HepG2 (cell line): ENCODE data around the gene MTHFD1L. TPM values are rescaled to one million over a fixed set of nuclear protein-coding genes. Genes with fewer than 3 reads are reported as not detected.

Source experiments
- ATAC-seq: fragments of 200-7000 bp; cut with Tn5 transposase; 3 replicates; pipeline ENCODE4 v1.9.1; 2020; ENCODE audit warnings: mild to moderate bottlenecking, moderate library complexity
- BruUV-seq: library from RNA; stranded (reverse); fragments of 400-500 nt; replicated peaks from 2 replicates; lab custom pipeline; 2021; lab: Mats Ljungman, UMichigan
- CTCF ChIA-PET: fragments of 300-600 bp; formaldehyde crosslinking; extraction: SDS; loops from one replicate; lab custom pipeline; 2021; ENCODE audit warnings: low total read pairs, inconsistent platforms, low intra/inter-chr PET ratio; lab: Yijun Ruan, JAX
- POLR2A ChIA-PET: fragments of 350-600 bp; sonication (Branson Sonifier 250); formaldehyde crosslinking; loops from one replicate; lab custom pipeline; 2020; ENCODE audit warnings: antibody characterized with exemption, inconsistent platforms; lab: Yijun Ruan, JAX
- DNase-seq: peaks from one replicate; pipeline ENCODE4 v3.0.0-alpha.2; 2015; ENCODE audit warnings: low spot score
- FAIRE-seq: peaks from 3 replicates; lab custom pipeline; 2011; peaks lifted over from hg19 to GRCh38; lab: Jason Lieb, UNC
- H2AFZ ChIP-seq: one replicate; pipeline ENCODE4 v1.6.1; 2011; ENCODE audit warnings: low read length, inconsistent platforms
- H3K27ac ChIP-seq: fragments of 300-600 bp; 3 replicates; pipeline ENCODE4 v1.8.0; 2011; ENCODE audit warnings: mixed run types, mild to moderate bottlenecking, mixed read lengths, low read length, inconsistent platforms; ENCODE audit not compliant: insufficient read depth; ENCODE audit errors: extremely low read length
- H3K27me3 ChIP-seq, 2 experiments: fragments of 200-600 bp in 1 of 2; 2 replicates in 1 of 2; 3 replicates in 1 of 2; pipeline versions ENCODE4 v1.6.0 to v1.8.0; 2011; ENCODE audit warnings: low read length in 2 of 2, mild to moderate bottlenecking in 2 of 2, moderate library complexity in 2 of 2, inconsistent platforms in 1 of 2; ENCODE audit not compliant: insufficient read depth in 2 of 2, control insufficient read depth in 1 of 2
- H3K36me3 ChIP-seq, 2 experiments: fragments of 200-600 bp in 1 of 2; replicated peaks in 1 of 2; 2 replicates in 1 of 2; 3 replicates in 1 of 2; pipeline versions ENCODE4 v1.5.1 to v1.8.0; 2011; ENCODE audit warnings: low read length in 2 of 2, inconsistent platforms in 1 of 2; ENCODE audit not compliant: insufficient read depth in 2 of 2, control insufficient read depth in 1 of 2
- H3K4me1 ChIP-seq: 2 replicates; pipeline ENCODE4 v1.5.1; 2012; ENCODE audit warnings: low read length, inconsistent platforms; ENCODE audit not compliant: insufficient read depth
- H3K4me2 ChIP-seq: 2 replicates; pipeline ENCODE4 v1.6.0; 2011; ENCODE audit warnings: low read depth, low read length, inconsistent platforms
- H3K4me3 ChIP-seq, 3 experiments: fragments of 200-600 bp in 1 of 3; sonication (generic), shearing (Covaris generic) in 1 of 3; replicated peaks in 1 of 3; 2 replicates each; pipeline ENCODE4 v1.5.1; 2011 to 2016; ENCODE audit warnings: low read length in 3 of 3, inconsistent platforms in 2 of 3, low read depth in 2 of 3, mild to moderate bottlenecking in 2 of 3, control low read depth in 1 of 3, mixed read lengths in 1 of 3; ENCODE audit not compliant: insufficient read depth in 1 of 3
- H3K79me2 ChIP-seq: one replicate; pipeline ENCODE4 v1.6.1; 2011; ENCODE audit warnings: low read length, inconsistent platforms; ENCODE audit not compliant: insufficient read depth
- H3K9ac ChIP-seq: 2 replicates; pipeline ENCODE4 v1.6.0; 2011; ENCODE audit warnings: mild to moderate bottlenecking, low read depth, low read length, inconsistent platforms; ENCODE audit not compliant: insufficient read depth
- H3K9me3 ChIP-seq: 2 replicates; pipeline ENCODE4 v1.5.1; 2012; ENCODE audit warnings: mild to moderate bottlenecking, low read length
- H4K20me1 ChIP-seq: 2 replicates; pipeline ENCODE4 v1.6.0; 2011; ENCODE audit warnings: inconsistent platforms, mild to moderate bottlenecking, low read length, moderate library complexity; ENCODE audit not compliant: insufficient read depth
- CAMTA2 ChIP-seq: sonication (generic); formaldehyde crosslinking; IDR thresholded peaks from 2 replicates; pipeline ENCODE4 v1.4.0; 2020; ENCODE audit warnings: mild to moderate bottlenecking, missing genetic modification reagents, borderline replicate concordance
- RXRA ChIP-seq: sonication (generic); formaldehyde crosslinking; IDR thresholded peaks from 2 replicates; pipeline ENCODE4 v1.5.1; 2020; ENCODE audit warnings: missing genetic modification reagents
- SMARCC2 ChIP-seq: fragments of 450-650 bp; IDR thresholded peaks from 2 replicates; pipeline ENCODE4 v1.6.1; 2017; ENCODE audit warnings: antibody characterized with exemption, mild to moderate bottlenecking
- TMF1 ChIP-seq: sonication (generic); formaldehyde crosslinking; IDR thresholded peaks from 2 replicates; pipeline ENCODE4 v1.8.1; 2022; ENCODE audit warnings: low read depth, missing genetic modification reagents
- ZIK1 ChIP-seq: sonication (generic); formaldehyde crosslinking; IDR thresholded peaks from 2 replicates; pipeline ENCODE4 v1.5.0; 2020; ENCODE audit warnings: mild to moderate bottlenecking, low read depth, missing genetic modification reagents, borderline replicate concordance
- ZNF644 ChIP-seq: IDR thresholded peaks from 2 replicates; pipeline ENCODE4 v1.6.1; 2016; ENCODE audit warnings: low read depth
- ZNF850 ChIP-seq: sonication (generic); formaldehyde crosslinking; conservative IDR thresholded peaks from 2 replicates; pipeline ENCODE4 v1.9.0; 2021; ENCODE audit warnings: mild to moderate bottlenecking, missing genetic modification reagents
- WGBS: methylation state at CpG from one replicate; pipeline ENCODE4 v1.1.6; 2017; ENCODE audit warnings: low lambda C conversion rate; 5-methylcytosine and 5-hydroxymethylcytosine counted together
- in situ Hi-C: cut with HindIII; loops from 2 replicates; pipeline ENCODE4 v1.10.0; 2017; ENCODE audit warnings: low pct_unique_long_range_greater_than_20kb; ENCODE audit not compliant: extremely low pct_ligation_motif_present
- intact Hi-C: fragments of 100-400 bp; cut with micrococcal nuclease; formaldehyde crosslinking; loops from one replicate; pipeline ENCODE4 v1.10.0; 2022; ENCODE audit not compliant: unreplicated experiment
- polyA plus RNA-seq, 8 experiments: library from polyadenylated mRNA; depleted of rRNA in 3 of 8; stranded (reverse) in 7 of 8; unstranded in 1 of 8; fragments of >200 nt; fragmentation: Illumina TruSeq in 4 of 8; extraction: Trizol in 4 of 8; gene quantifications; 2 replicates each; pipeline versions ENCODE4 v1.2.1 to v1.2.3, GENCODE V29; 2011 to 2016; ENCODE audit warnings: low read depth in 4 of 8, missing spikeins in 1 of 8, mixed read lengths in 1 of 8; ENCODE audit not compliant: insufficient read depth in 1 of 8
- total RNA-seq, 5 experiments: library from RNA; depleted of rRNA; stranded (reverse); fragments of >200 nt; fragmentation: Illumina TruSeq; extraction: Trizol; gene quantifications; 2 replicates each; pipeline ENCODE4 v1.2.3, GENCODE V29; 2016; ENCODE audit warnings: low read depth in 1 of 5
- TF ChIP-seq, protein P1 (sequence below): sonication (generic); formaldehyde crosslinking; IDR thresholded peaks from 2 replicates; pipeline ENCODE4 v1.8.0; 2022; ENCODE audit warnings: mild to moderate bottlenecking, missing genetic modification reagents, borderline replicate concordance
- TF ChIP-seq, protein P2 (sequence below): sonication (generic); formaldehyde crosslinking; IDR thresholded peaks from 2 replicates; pipeline ENCODE4 v1.4.0; 2020; ENCODE audit warnings: mild to moderate bottlenecking, missing genetic modification reagents, borderline replicate concordance

Gene MTHFD1L
- total and polyA plus RNA-seq, 2 of the 13 experiments (the other 11 are each of a cell fraction or from before 2014, with no cell fraction given) = 24.0 to 39.6 TPM

DNA sequence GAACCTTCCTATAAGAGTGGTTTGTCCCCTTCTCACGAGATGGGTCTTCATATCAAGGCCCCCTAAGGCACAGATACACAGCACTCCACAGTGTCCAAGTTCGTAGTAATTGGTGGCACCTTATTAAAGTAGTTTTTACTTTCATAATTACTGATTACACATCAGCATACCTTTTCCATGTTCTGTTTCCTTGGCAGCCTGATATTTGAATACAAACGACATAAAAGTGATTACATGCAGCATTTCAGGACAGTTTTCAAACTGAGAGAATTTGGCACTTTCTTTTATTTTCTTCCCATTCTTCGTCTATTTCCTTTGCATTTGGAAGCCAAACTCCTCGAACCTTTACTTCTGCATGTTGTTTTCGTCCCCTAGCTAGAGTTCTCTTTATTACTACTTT, 139.7 kb downstream of the MTHFD1L start:
- no peaks in the 10 kb centered on the region for H3K79me2 ChIP-seq
- H3K9me3 ChIP-seq = no peaks in the 10 kb centered on the region
- FAIRE-seq = no peak
- H3K36me3 ChIP-seq = peaks cover 3 to 14% of the 10 kb centered on the region in 2 experiments
- no peak overlapping the region for H3K9ac ChIP-seq
- no peak overlapping the region for H3K4me2 ChIP-seq
- no peak for ATAC-seq
- no peak overlapping the region for H3K4me3 ChIP-seq
- H2AFZ ChIP-seq = no peak overlapping the region
- no peak for DNase-seq
- H3K27ac ChIP-seq = no peak overlapping the region
- 96% methylated on average over 6 of the region's 6 CpGs for WGBS
- BruUV-seq = no TSS peak
- intact Hi-C loops (no loop called here), in situ Hi-C loops (no loop called here)
- no peaks in the 10 kb centered on the region; the same call in 1 of the 2 replicates for H4K20me1 ChIP-seq
- ChIA-PET CTCF (no interaction called here), POLR2A (interaction anchor here (1.5 kb wide), 1 partner anchor 319 kb away, joined by 5 read pairs; no protein-coding TSS in a partner anchor)
- peaks cover 16% of the 10 kb centered on the region for H3K4me1 ChIP-seq
- no peak for TF ChIP-seq SMARCC2
- no peak for TF ChIP-seq ZNF850 (CRISPR knock-in tag)
- no peak for TF ChIP-seq RXRA (CRISPR knock-in tag)
- TF ChIP-seq ZNF644 (CRISPR knock-in tag) = no peak
- TF ChIP-seq CAMTA2 = no peak
- TF ChIP-seq, protein P1, sequence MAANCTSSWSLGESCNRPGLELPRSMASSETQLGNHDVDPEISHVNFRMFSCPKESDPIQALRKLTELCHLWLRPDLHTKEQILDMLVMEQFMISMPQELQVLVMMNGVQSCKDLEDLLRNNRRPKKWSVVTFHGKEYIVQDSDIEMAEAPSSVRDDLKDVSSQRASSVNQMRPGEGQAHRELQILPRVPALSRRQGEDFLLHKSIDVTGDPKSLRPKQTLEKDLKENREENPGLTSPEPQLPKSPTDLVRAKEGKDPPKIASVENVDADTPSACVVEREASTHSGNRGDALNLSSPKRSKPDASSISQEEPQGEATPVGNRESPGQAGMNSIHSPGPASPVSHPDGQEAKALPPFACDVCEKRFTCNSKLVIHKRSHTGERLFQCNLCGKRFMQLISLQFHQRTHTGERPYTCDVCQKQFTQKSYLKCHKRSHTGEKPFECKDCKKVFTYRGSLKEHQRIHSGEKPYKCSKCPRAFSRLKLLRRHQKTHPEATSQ (CRISPR knock-in tag) = no peak
- no peak for TF ChIP-seq TMF1
- TF ChIP-seq, protein P2, sequence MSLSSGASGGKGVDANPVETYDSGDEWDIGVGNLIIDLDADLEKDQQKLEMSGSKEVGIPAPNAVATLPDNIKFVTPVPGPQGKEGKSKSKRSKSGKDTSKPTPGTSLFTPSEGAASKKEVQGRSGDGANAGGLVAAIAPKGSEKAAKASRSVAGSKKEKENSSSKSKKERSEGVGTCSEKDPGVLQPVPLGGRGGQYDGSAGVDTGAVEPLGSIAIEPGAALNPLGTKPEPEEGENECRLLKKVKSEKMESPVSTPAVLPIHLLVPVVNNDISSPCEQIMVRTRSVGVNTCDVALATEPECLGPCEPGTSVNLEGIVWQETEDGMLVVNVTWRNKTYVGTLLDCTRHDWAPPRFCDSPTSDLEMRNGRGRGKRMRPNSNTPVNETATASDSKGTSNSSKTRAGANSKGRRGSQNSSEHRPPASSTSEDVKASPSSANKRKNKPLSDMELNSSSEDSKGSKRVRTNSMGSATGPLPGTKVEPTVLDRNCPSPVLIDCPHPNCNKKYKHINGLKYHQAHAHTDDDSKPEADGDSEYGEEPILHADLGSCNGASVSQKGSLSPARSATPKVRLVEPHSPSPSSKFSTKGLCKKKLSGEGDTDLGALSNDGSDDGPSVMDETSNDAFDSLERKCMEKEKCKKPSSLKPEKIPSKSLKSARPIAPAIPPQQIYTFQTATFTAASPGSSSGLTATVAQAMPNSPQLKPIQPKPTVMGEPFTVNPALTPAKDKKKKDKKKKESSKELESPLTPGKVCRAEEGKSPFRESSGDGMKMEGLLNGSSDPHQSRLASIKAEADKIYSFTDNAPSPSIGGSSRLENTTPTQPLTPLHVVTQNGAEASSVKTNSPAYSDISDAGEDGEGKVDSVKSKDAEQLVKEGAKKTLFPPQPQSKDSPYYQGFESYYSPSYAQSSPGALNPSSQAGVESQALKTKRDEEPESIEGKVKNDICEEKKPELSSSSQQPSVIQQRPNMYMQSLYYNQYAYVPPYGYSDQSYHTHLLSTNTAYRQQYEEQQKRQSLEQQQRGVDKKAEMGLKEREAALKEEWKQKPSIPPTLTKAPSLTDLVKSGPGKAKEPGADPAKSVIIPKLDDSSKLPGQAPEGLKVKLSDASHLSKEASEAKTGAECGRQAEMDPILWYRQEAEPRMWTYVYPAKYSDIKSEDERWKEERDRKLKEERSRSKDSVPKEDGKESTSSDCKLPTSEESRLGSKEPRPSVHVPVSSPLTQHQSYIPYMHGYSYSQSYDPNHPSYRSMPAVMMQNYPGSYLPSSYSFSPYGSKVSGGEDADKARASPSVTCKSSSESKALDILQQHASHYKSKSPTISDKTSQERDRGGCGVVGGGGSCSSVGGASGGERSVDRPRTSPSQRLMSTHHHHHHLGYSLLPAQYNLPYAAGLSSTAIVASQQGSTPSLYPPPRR (CRISPR knock-in tag) = no peak
- no peak for TF ChIP-seq ZIK1 (CRISPR knock-in tag)
- no peaks in the 10 kb centered on the region for H3K27me3 ChIP-seq
